ENCODE results near the gene ERICH2.

GRCh38 chr2:170815746-170816503 lies 45.7 kb downstream of the ERICH2 start:
- TF ChIP-seq, protein P1, sequence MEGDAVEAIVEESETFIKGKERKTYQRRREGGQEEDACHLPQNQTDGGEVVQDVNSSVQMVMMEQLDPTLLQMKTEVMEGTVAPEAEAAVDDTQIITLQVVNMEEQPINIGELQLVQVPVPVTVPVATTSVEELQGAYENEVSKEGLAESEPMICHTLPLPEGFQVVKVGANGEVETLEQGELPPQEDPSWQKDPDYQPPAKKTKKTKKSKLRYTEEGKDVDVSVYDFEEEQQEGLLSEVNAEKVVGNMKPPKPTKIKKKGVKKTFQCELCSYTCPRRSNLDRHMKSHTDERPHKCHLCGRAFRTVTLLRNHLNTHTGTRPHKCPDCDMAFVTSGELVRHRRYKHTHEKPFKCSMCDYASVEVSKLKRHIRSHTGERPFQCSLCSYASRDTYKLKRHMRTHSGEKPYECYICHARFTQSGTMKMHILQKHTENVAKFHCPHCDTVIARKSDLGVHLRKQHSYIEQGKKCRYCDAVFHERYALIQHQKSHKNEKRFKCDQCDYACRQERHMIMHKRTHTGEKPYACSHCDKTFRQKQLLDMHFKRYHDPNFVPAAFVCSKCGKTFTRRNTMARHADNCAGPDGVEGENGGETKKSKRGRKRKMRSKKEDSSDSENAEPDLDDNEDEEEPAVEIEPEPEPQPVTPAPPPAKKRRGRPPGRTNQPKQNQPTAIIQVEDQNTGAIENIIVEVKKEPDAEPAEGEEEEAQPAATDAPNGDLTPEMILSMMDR (IDR thresholded peaks at IDR 0.05) = peak in 5 of 6 experiments; percentile 17 to 81 (median 64)
- no peak for TF ChIP-seq POLR2A (IDR thresholded peaks at IDR 0.05)

Measured in Peyer's patch (tissue), 4 donors.